Stimulated activated CD4-positive, alpha-beta T cell treated with anti-CD3 and anti-CD28 coated beads, Interleukin-4, amount 100 ng/mL, for 1 hour (primary cell): ENCODE results near the gene FSHR.

Source experiments
- DNase-seq: peaks from one replicate; pipeline ENCODE4 v3.0.0-alpha.2; 2020

The FSHR gene

GRCh38 chr2:49026706-49027105 lies 127.6 kb downstream of the FSHR start:
- DNase-seq = no peak

DNA sequence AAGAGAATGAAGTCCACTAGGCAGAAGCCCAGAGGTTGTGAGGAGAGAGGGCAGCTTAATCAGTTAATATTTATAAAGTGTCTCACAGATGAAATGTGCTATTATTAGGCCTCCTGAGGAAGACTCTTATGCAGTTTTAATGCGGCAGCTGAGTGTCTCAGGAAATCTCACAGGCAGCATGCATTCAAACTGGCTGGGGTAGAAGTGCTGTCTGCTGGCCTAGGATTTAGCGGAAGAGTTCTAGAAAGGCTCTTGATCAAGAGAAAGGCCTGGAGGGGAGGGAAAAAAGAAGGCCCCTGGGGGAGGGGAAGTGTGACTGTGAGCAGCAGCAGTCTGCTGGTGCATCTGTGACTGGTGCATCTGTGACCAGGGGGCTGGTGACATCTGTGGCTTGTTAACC lies 133.0 kb downstream of the FSHR start:
- no peak for DNase-seq

GRCh38 chr2:49005261-49005660 lies 149.1 kb downstream of the FSHR start:
- DNase-seq = no peak

DNA sequence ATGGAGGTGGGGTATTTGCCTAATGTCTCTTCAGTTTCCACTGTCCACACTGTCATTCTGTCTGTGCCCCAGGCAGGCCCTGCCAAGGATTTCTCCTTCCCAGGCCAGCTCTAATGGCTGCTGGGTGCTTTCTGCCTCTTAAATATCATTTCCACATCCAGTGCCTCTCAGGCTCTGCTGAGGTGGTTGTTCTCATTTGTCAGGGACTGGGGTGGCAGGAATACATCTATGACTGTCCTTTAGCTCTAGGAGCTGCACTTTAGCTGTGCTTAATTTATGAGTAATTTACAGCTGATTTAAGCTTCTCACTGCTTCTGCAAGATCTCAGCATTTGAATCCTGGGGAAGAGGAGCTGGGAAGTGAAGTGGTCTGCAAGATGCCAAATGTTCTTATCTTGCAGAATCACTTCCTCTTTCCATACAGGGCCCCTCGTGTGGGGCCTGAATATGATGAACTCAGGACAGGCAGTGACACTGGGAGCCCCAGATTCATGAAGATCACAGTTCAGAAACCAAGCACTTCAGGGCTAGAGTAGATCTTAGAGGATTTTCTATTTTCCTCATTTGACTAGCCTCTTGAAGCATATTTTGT lies 150.2 kb downstream of the FSHR start:
- no peak for DNase-seq

DNA sequence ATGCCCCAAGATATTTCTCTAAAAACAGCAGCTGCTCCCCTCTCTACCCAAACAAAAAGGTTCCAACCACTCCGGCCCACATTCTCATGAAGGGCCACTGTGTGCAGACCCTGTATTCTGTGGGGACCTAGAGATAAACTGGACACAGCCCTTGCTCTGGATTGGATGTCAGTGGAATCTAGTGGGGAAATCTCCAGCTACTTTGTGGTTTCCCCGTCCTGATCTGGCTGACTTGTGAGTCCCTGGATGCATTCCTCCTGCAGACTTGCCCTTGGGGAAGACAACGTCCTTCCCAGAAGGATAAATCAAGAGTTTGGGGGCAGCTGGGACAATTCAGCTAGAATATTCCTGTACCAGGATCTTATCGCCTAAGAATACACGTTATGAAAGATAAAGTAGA lies 151.1 kb downstream of the FSHR start:
- no peak for DNase-seq

- no peak for DNase-seq
These were observed 151.6 kb downstream of the FSHR start for GRCh38 chr2:49002750-49003149.

DNA sequence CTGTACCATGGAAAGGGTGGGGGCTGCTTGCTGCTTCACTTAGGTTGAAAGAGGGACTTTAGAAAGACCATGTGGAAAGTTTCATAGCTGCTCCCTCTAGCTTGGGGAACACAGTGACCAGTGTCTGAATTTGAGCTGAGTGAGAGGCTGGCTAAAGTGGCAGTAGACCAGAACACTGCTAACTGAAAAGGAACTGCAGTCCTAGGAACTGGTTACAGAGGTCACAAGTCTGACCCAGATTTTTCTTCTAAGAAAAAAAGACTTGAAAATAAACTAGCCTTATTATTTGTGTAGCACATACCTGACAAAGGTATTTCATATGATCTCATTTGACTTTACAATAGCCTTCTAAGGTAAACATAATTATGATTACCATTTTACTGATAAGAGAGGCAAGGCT lies 153.6 kb downstream of the FSHR start:
- no peak for DNase-seq

GRCh38 chr2:48998449-48998848 lies 155.9 kb downstream of the FSHR start:
- DNase-seq = no peak

- no peak for DNase-seq
These were observed 160.7 kb downstream of the FSHR start for GRCh38 chr2:48993576-48993975.

GRCh38 chr2:48991415-48992131 lies 162.7 kb downstream of the FSHR start:
- no peak for DNase-seq

DNA sequence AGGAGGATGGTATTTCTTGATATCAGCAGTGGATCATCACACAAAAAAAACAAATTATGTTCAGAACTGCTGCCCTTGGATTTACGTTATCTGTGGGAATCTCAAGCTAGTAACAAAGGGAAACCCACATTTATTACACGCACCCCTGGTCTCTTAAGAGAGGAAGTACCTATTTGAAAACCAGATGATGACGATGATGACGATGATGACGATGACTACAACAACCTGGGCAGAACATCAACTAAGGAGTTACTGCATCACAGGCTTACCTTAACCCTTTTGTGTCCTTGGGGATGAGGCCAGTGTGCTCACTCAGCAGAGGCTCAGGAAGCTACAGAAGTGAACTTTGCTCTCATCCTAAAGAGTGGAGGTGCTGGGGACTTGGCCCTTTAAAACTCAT lies 169.4 kb downstream of the FSHR start:
- DNase-seq = no peak

- DNase-seq = no peak
These were observed 170.8 kb downstream of the FSHR start for GRCh38 chr2:48983551-48983950.

DNA sequence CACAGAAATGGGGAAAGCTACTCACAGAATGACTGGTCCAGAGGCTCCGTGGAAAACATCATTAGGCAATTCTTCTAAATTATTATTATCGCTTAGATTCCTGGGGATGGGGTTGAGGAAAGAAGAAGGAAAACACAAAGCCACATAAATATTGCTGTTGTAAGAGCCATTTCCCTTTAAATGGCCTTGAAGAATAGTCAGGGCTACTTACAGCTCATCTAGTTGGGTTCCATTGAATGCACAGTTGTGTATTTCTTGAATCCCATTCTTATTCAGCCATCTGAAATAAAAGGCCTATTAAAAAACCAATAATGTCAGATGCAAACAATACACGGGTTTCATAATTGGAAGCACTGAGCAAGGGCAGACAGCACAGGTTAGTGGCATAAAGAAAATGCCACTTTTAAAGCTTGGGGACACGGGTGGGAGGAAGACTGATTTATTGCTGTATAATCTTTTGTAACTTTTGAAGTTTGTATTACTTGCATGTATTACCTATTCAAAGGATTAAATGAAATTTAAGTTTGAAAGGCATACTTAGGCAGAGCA lies 171.4 kb downstream of the FSHR start:
- no peak for DNase-seq

DNA sequence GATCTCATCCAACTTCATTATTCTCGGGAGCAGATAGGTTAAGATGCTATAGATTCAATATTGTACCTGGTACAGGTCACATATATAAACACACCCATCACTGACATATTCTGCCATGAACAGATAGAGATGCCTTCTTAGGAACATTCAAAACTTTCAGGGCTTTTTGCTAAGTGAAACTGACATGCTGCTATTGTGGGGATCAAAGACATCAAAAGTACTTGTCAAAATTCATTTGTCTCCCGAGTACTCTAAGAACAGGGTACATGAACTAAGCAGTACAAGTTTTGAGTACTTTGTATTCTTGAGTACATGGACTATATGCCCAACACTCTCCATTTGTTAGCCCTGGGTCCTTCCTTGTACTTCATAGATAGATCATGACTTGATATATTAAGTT lies 173.5 kb downstream of the FSHR start:
- no peak for DNase-seq

DNA sequence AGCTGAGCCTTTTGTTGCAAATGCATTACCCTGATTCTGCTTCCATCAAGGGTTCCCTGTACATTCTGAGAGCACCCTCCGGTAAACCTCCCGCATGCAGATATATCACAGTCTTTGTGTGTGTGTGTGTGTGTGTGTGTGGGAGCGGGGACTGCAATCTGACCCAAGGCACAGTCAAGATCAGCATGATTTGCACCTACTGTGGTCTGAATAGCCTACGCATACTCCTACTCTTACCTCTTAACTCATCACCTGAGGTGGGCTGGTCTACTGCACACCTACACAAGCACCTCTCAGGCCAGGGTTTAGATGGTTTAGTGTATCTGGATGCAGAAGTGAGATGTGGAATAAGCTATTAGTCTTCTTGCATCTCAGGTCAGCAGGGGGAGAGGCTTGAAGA lies 174.6 kb downstream of the FSHR start:
- DNase-seq = no peak

DNA sequence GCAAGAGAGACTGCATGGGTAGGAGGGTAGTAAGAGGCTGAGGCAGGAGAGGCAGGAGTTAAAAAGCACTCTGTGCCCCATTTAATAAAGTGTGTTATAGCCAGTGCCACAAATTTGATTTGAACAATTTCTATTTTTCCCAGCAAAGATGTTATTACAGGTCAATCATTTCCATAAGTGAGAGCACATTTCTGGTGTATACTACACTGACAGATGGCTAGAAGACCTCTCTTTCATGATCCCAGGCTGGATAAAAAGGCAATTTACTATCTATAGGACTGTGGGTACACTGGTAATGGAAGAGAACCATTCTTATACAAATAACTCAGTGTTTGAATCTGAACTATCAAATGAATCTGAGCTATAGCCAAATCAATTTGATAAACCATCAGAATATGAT lies 176.2 kb downstream of the FSHR start:
- DNase-seq = no peak

GRCh38 chr2:48971801-48972200 lies 182.5 kb downstream of the FSHR start:
- no peak for DNase-seq

- DNase-seq = no peak
These were observed 186.3 kb downstream of the FSHR start for GRCh38 chr2:48968011-48968410.

GRCh38 chr2:48965204-48965603 lies 189.1 kb downstream of the FSHR start:
- no peak for DNase-seq

GRCh38 chr2:48961009-48961408 lies 193.3 kb downstream of the FSHR start:
- DNase-seq = no peak

- DNase-seq = no peak
These were observed 199.4 kb downstream of the FSHR start for GRCh38 chr2:48954935-48955334.

GRCh38 chr2:48954311-48954710 lies 200.0 kb downstream of the FSHR start:
- no peak for DNase-seq

DNA sequence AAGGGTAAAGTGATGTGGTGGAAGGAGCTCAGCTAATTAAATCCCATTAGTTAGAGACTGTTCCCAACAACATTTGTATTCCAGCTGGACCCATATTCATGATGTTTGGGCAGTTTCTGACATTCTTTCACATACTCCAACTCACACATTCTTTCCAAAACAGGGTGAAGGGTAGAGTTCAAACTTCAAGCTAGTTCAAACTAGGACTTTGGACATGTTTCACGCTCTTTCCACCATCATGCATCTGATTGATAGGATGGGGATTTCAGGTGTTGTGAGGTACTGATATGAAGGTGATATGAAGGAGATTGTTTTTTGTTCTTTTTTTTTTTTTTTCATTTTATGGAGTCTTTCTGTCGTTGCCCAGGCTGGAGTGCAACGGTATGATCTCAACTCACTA lies 201.7 kb downstream of the FSHR start:
- no peak for DNase-seq

DNA sequence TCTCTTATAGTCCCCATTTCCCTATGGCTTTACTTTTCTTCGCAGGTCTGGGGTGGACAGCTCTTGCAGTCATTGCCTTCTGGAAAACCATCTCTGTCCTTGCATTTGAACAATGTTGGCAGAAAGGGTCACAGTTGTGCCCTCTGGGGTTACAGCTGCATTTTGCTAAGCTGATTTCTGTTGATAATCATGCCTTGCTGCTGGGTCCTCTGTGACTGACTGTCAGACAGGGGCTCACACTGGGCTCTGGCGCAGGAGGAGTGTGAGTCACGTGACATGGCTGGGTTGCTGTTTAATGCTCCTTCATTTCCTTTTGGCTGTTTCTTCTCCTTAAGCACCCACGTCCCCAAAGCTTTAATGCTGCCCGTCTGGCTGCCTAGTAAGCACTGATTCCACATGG lies 202.2 kb downstream of the FSHR start:
- no peak for DNase-seq
